ENCODE measurements around the gene TMEM101. TPM values are rescaled to one million over a fixed set of nuclear protein-coding genes. Genes with fewer than 3 reads are reported as not detected.

Gene TMEM101
- total RNA-seq, 1 experiment from 2014 or later = 32.1 TPM

GRCh38 chr17:43970366-43970765, 44.4 kb downstream of the TMEM101 start (continued):
- TF ChIP-seq ZNF532 (CRISPR knock-in tag; IDR thresholded peaks at IDR 0.05; ENCODE audit: borderline replicate concordance) (no peak), MAX (CRISPR knock-in tag; IDR thresholded peaks at IDR 0.05) (no peak), MYBL2 (CRISPR knock-in tag; IDR thresholded peaks at IDR 0.05) (no peak), RELA (CRISPR knock-in tag; IDR thresholded peaks at IDR 0.05; ENCODE audit: borderline replicate concordance) (no peak), SMAD3 (CRISPR knock-in tag; IDR thresholded peaks at IDR 0.05; ENCODE audit: borderline replicate concordance) (no peak), ATF6 (CRISPR knock-in tag; IDR thresholded peaks at IDR 0.05) (no peak), JUN (CRISPR knock-in tag; IDR thresholded peaks at IDR 0.05) (no peak), ZNF423 (CRISPR knock-in tag; IDR thresholded peaks at IDR 0.05) (no peak), PRDM15 (CRISPR knock-in tag; IDR thresholded peaks at IDR 0.05) (no peak)

GRCh38 chr17:43967251-43967875, 47.4 kb downstream of the TMEM101 start:
- H3K4me3 Mint-ChIP-seq = no peak overlapping the region
- ATAC-seq (no peak), DNase-seq (ENCODE audit: low spot score) (no peak)
- peaks cover 3% of the 10 kb centered on the region for H3K27me3 Mint-ChIP-seq (ENCODE audit: low read depth)
- ChIA-PET POLR2A (no interaction called here), CTCF (interaction anchor here (0.8 to 1.3 kb wide), 3 partner anchors 16 to 149 kb away, joined by 3 to 4 read pairs (median 3); no protein-coding TSS in a partner anchor)
- no peak for TF ChIP-seq ERG (CRISPR knock-in tag; IDR thresholded peaks at IDR 0.05)
- no peak for TF ChIP-seq ZBTB43 (CRISPR knock-in tag; IDR thresholded peaks at IDR 0.05)
- TF ChIP-seq ATF1 (CRISPR knock-in tag; IDR thresholded peaks at IDR 0.05) = no peak
- no peaks in the 10 kb centered on the region for H3K4me1 Mint-ChIP-seq
- no peaks in the 10 kb centered on the region for H3K9me3 Mint-ChIP-seq
- H3K36me3 Mint-ChIP-seq = no peaks in the 10 kb centered on the region
- no peak overlapping the region for H3K27ac Mint-ChIP-seq

All from WTC11 (cell line).